Cardiac muscle cell (in vitro differentiated cells and primary cell): ENCODE results near the gene BID. TPM values are rescaled to one million over a fixed set of nuclear protein-coding genes. Genes with fewer than 3 reads are reported as not detected.
"Not testable (repeated sequence)": the region's sequence is repeated elsewhere in the genome, so short reads cannot be mapped to it uniquely, and the experiment has no call there.

ENCODE experiments used
- DNase-seq, 2 donors: peaks; one replicate each; pipeline versions ENCODE4 v3.0.0 to v3.0.0-alpha.2; 2010 to 2017; ENCODE audit warnings: low read depth in 1 of 2, low spot score in 1 of 2
- H3K27ac ChIP-seq: fragments of 200-600 bp; sonication (generic); 2 replicates; pipeline ENCODE4 v1.5.1; 2016
- H3K27me3 ChIP-seq: fragments of 200-600 bp; sonication (generic); 2 replicates; pipeline ENCODE4 v1.6.0; 2016; ENCODE audit warnings: control low read depth
- H3K36me3 ChIP-seq: fragments of 200-600 bp; sonication (generic); 2 replicates; pipeline ENCODE4 v1.5.1; 2016; ENCODE audit warnings: control low read depth
- H3K4me1 ChIP-seq: fragments of 200-600 bp; sonication (generic); 2 replicates; pipeline ENCODE4 v1.8.1; 2017; ENCODE audit warnings: low read depth, mild to moderate bottlenecking, mixed run types
- H3K4me3 ChIP-seq: fragments of 200-600 bp; sonication (generic); 2 replicates; pipeline ENCODE4 v1.5.1; 2016; ENCODE audit warnings: mild to moderate bottlenecking
- H3K9me3 ChIP-seq: fragments of 200-600 bp; sonication (generic); 2 replicates; pipeline ENCODE4 v1.5.1; 2017; ENCODE audit warnings: low read depth, mild to moderate bottlenecking, control low read depth
- polyA plus RNA-seq: library from polyadenylated mRNA; unstranded; fragments of >200 nt; fragmentation: Nextera tagmentation; extraction: Ambion mirVana; gene quantifications from 2 replicates; pipeline ENCODE4 v1.2.1, GENCODE V29; 2016
- total RNA-seq: library from RNA; depleted of rRNA; stranded (reverse); fragments of >200 nt; gene quantifications from 2 replicates; pipeline ENCODE4 v1.2.3, GENCODE V29; 2016
- TF ChIP-seq, protein P1 (sequence below): IDR thresholded peaks from 2 replicates; pipeline ENCODE4 v1.5.1; 2012; ENCODE audit warnings: low read depth, mild to moderate bottlenecking, low read length

BID gene
- total and polyA plus RNA-seq, 2 experiments from 2014 or later: 30.8 to 57.7 TPM

DNA sequence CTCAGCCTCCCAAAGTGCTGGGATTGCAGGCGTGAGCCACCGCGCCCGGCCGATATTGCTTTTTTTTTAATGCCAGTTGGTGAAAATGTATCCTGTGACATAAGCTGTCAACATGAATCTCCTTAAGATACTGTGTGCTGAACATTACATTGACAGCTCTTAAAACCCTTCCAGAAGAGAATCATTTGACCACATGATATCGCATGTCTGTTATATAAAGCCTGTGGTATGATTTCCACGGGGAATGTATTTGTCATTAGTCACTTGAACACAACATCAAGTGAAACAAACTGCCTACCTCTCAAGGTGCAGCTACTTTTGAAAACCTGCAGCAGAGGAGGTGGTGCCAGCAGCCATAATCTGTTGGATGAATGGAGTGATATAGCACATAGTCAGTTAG, 68.7 kb downstream of the BID start:
- Histone ChIP-seq H3K27ac (no peak overlapping the region), H3K4me3 (no peak overlapping the region), H3K36me3 (peaks cover 17% of the 10 kb centered on the region), H3K4me1 (no peaks in the 10 kb centered on the region), H3K9me3 (no peaks in the 10 kb centered on the region), H3K27me3 (no peaks in the 10 kb centered on the region)
- TF ChIP-seq, protein P1, sequence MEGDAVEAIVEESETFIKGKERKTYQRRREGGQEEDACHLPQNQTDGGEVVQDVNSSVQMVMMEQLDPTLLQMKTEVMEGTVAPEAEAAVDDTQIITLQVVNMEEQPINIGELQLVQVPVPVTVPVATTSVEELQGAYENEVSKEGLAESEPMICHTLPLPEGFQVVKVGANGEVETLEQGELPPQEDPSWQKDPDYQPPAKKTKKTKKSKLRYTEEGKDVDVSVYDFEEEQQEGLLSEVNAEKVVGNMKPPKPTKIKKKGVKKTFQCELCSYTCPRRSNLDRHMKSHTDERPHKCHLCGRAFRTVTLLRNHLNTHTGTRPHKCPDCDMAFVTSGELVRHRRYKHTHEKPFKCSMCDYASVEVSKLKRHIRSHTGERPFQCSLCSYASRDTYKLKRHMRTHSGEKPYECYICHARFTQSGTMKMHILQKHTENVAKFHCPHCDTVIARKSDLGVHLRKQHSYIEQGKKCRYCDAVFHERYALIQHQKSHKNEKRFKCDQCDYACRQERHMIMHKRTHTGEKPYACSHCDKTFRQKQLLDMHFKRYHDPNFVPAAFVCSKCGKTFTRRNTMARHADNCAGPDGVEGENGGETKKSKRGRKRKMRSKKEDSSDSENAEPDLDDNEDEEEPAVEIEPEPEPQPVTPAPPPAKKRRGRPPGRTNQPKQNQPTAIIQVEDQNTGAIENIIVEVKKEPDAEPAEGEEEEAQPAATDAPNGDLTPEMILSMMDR: no peak
- no peak for DNase-seq

DNA sequence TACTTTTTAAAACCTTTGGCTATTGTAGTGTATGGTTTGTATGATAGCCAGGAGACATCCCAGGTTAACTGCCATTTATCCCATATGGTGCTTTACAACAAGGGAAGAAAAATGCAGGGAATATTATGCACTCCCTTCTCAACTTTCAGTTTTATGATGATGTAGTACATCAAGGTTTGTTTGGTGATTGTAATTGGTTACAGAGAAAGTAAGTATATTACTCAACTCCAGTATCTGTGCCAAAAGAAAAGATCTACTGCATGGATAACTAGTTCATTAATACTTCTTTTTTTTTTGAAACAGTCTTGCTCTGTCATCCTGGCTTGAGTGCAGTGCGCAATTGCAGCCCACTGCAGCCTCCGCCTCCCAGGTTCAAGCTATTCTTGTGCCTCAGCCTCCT, 70.5 kb downstream of the BID start:
- Histone ChIP-seq H3K4me1 (no peaks in the 10 kb centered on the region), H3K36me3 (peaks cover 17% of the 10 kb centered on the region), H3K27me3 (no peaks in the 10 kb centered on the region), H3K27ac (no peak overlapping the region), H3K9me3 (no peaks in the 10 kb centered on the region), H3K4me3 (no peak overlapping the region)
- peak in 1 of 2 donors; percentile 10 for DNase-seq
- TF ChIP-seq, protein P1: no peak

DNA sequence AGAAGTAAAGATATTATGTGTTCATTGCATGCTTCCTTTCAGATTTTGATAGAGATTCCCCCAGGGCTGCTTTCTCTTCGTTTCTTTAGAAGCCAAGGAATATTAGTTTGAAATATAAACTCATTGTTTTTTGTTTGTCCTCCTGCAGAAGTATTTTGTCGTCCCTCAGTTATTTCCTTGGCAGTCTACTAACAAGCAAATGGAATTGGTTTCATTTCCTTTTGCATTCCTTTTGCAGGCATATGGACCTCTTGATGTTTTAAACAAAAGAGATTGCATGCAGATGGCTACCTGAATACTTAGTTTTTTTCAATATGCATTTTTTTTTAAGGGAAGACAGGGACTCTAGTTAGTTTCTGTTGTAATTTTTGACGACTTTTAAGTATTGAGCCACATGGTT, 73.5 kb downstream of the BID start:
- H3K4me1 ChIP-seq: no peaks in the 10 kb centered on the region
- no peak overlapping the region for H3K4me3 ChIP-seq
- TF ChIP-seq, protein P1: no peak
- H3K27ac ChIP-seq: no peak overlapping the region
- H3K36me3 ChIP-seq: peaks cover 21% of the 10 kb centered on the region
- peak in 1 of 2 donors; percentile 15 for DNase-seq
- no peaks in the 10 kb centered on the region for H3K27me3 ChIP-seq
- no peaks in the 10 kb centered on the region for H3K9me3 ChIP-seq

DNA sequence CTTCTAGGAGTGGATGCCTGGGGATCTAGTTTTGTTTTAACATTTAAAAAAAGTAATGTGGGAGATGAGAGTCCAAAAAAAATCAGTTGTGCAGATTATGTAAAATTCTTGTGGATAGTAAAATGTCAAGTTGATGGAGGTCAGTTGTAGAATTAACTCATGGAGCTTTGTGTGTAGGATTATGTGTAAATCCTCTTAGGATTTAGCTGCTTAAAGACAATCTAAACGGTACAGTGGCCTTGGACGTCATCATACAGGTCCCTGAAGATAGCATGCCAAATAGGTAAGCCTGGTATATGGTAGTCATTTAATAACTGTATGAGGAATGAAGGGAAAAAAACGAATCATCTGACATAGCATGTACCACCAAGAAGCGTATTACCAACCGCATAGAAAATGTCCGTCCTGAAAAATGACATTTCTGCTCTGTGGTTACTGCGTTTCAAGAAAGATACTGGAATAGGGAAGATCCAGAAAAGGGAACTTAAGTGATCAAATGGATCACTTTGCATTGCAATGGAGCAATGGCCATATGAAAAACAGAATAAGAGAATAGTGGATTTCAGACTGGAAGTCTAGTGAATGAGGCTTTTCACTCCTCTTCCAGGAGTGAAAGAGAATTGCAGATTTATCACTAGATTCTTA, 74.5 kb downstream of the BID start:
- Histone ChIP-seq H3K4me1 (no peaks in the 10 kb centered on the region), H3K4me3 (no peak overlapping the region), H3K9me3 (no peaks in the 10 kb centered on the region), H3K27me3 (no peaks in the 10 kb centered on the region), H3K27ac (no peak overlapping the region), H3K36me3 (peaks cover 21% of the 10 kb centered on the region)
- TF ChIP-seq, protein P1: no peak
- no peak for DNase-seq

DNA sequence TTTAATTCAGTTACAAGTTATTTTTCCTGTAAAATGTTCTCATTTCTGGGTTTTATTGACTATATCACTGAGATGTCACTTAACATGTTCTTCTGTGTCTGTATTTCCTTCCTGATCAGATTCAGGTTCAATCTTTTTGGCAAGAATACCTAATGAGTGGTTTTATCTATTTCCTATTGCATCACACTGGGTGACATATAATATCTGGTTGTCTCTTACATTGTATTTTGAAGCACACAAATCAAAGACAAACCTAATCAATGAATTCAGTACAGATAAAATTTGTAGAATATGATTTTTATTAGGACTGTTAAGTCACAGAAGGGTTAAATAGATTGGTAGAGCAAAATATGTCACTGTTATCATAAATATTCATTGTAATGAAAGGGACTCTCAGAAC, 75.3 kb downstream of the BID start:
- no peak overlapping the region for H3K4me3 ChIP-seq
- DNase-seq: no peak
- H3K27me3 ChIP-seq: no peaks in the 10 kb centered on the region
- no peaks in the 10 kb centered on the region for H3K9me3 ChIP-seq
- H3K4me1 ChIP-seq: peaks cover 8% of the 10 kb centered on the region
- TF ChIP-seq, protein P1: no peak
- no peak overlapping the region for H3K27ac ChIP-seq
- H3K36me3 ChIP-seq: peaks cover 15% of the 10 kb centered on the region

DNA sequence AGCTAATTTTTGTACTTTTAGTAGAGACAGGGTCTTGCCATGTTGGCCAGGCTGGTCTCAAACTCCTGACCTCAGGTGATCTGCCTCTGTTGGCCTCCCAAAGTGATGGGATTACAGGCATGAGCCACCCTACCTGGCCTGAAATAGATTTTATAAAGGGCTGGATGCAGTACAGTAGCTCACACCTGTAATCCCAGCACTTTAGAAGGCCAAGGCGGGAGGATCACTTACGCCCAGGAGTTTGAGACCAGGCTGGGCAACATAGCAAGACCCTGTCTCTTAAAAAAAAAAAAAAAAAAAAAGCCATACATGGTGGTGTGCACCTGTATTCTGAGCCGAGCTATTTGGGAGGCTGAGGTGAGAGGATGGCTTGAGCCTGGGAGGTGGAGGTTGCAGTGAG, 76.0 kb downstream of the BID start:
- H3K4me3 ChIP-seq, H3K27ac ChIP-seq, H3K27me3 ChIP-seq, H3K9me3 ChIP-seq, DNase-seq: not testable (repeated sequence)
- Histone ChIP-seq H3K4me1 (peaks cover 15% of the 10 kb centered on the region), H3K36me3 (peaks cover 12% of the 10 kb centered on the region)

DNA sequence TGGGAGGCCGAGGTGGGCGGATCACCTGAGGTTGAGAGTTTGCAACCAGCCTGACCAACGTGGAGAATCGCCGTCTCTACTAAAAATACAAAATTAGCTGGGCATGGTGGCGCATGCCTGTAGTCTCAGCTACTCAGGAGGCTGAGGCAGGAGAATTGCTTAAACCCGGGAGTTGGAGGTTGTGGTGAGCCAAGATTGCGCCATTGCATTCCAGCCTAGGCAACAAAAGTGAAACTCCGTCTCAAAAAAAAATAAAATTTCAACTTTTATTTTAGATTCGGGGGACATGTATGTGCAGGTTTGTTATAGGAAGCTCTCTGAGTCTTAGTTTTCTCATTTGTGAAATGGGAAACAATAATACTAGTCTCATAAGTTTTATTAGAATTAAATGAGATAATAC, 77.1 kb downstream of the BID start:
- H3K4me1 ChIP-seq: peaks cover 21% of the 10 kb centered on the region
- H3K27ac ChIP-seq, H3K4me3 ChIP-seq: not testable (repeated sequence)

More for the DNA sequence above, 77.1 kb downstream of the BID start:
- DNase-seq: peak in 1 of 2 donors; percentile 23
- not testable (repeated sequence) for H3K9me3 ChIP-seq, H3K36me3 ChIP-seq, H3K27me3 ChIP-seq
